Spinal cord (tissue), 10 donors: Measurements from ENCODE around the gene HERC5. TPM values are rescaled to one million over a fixed set of nuclear protein-coding genes. Genes with fewer than 3 reads are reported as not detected.
"Not testable (repeated sequence)": the region's sequence is repeated elsewhere in the genome, so short reads cannot be mapped to it uniquely, and the experiment has no call there.

Experiments
- DNase-seq, 6 donors: peaks; one replicate each; pipeline versions ENCODE4 v3.0.0 to v3.0.0-alpha.2; 2013 to 2015; ENCODE audit warnings: low spot score in 6 of 6, low read depth in 4 of 6
- H3K27ac ChIP-seq: one replicate; pipeline ENCODE4 v1.5.1; 2013; ENCODE audit warnings: low read depth, low read length, control low read depth
- H3K27me3 ChIP-seq: one replicate; pipeline ENCODE4 v1.6.1; 2013; ENCODE audit warnings: low read length; ENCODE audit not compliant: control insufficient read depth, insufficient read depth
- H3K36me3 ChIP-seq: one replicate; pipeline ENCODE4 v1.6.1; 2013; ENCODE audit warnings: low read length; ENCODE audit not compliant: control insufficient read depth, insufficient read depth
- H3K4me1 ChIP-seq: one replicate; pipeline ENCODE4 v1.6.1; 2013; ENCODE audit warnings: low read length; ENCODE audit not compliant: control insufficient read depth, insufficient read depth
- H3K4me3 ChIP-seq: one replicate; pipeline ENCODE4 v1.5.1; 2013; ENCODE audit warnings: low read depth, low read length, control low read depth
- H3K9me3 ChIP-seq: one replicate; pipeline ENCODE4 v1.6.1; 2013; ENCODE audit warnings: low read length; ENCODE audit not compliant: control insufficient read depth, insufficient read depth
- WGBS: methylation state at CpG from one replicate; pipeline ENCODE4 v1.1.5; 2013; ENCODE audit warnings: missing lambda C conversion rate; ENCODE audit not compliant: insufficient coverage; 5-methylcytosine and 5-hydroxymethylcytosine counted together
- polyA plus RNA-seq, 2 donors: library from polyadenylated mRNA; unstranded; fragments of 120-200 nt; gene quantifications; one replicate each; pipeline ENCODE4 v1.2.1, GENCODE V29; 2013; ENCODE audit not compliant: insufficient read length in 2 of 2
- total RNA-seq, 2 donors: library from RNA; depleted of rRNA in 1 of 2; stranded (reverse); fragments of 120-200 nt in 1 of 2; fragments of >200 nt in 1 of 2; gene quantifications; one replicate each; pipeline versions ENCODE4 v1.2.3 to v1.2.4, GENCODE V29; 2013 to 2014
- donor health status: healthy.

Gene HERC5
- total and polyA plus RNA-seq, 4 donors: 2.8 to 6.8 (median 4.8) TPM

DNA sequence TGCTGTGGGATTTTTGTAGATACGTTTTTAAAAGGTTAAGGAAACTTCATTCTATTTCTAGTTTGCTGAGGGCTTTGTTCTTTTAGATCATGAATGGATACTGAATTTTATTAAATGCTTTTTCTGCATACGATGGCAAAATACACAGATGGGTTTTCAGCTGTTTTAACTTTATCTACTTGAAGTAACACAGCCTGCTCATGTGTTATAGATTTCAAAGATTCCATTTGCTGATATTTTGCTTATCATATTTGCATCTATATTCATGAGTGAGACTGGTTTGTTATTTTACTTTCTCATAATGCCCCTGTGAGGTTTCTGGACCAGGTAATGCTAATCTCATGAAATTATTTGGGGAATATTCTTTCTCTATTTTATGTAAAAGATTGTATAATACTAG, 34.5 kb upstream of the HERC5 start:
- H3K36me3 ChIP-seq: no peaks in the 10 kb centered on the region
- H3K4me1 ChIP-seq: no peaks in the 10 kb centered on the region
- no peak overlapping the region for H3K27ac ChIP-seq
- DNase-seq: no peak
- no peaks in the 10 kb centered on the region for H3K27me3 ChIP-seq
- H3K4me3 ChIP-seq: no peak overlapping the region
- no CpG with 5 or more reads among the region's 2 CpGs for WGBS
- H3K9me3 ChIP-seq: no peaks in the 10 kb centered on the region

DNA sequence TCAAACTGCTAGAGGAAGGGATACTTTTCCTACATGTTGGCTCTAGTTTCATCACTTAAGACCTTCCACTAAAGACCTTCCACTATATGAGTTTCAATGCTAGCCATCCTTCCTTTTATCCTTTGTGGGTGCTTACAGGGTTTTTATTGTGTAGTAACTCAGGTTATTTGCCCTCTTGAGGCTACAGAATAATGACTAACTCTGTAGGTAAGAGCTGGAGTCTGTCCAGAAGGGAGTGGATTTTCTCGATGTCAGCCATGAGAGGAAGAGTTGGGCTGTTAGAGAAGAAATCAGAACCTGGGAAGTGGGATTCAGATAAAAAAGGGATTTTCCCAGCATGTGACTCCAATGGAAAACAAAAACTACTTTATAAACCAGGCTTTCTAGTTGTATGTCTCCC, 27.5 kb upstream of the HERC5 start:
- DNase-seq: no peak
- H3K4me3 ChIP-seq: no peak overlapping the region
- no peaks in the 10 kb centered on the region for H3K36me3 ChIP-seq
- no peaks in the 10 kb centered on the region for H3K4me1 ChIP-seq
- H3K27me3 ChIP-seq: no peaks in the 10 kb centered on the region
- no peak overlapping the region for H3K27ac ChIP-seq
- H3K9me3 ChIP-seq: no peaks in the 10 kb centered on the region
- WGBS: no CpG with 5 or more reads among the region's 1 CpG

DNA sequence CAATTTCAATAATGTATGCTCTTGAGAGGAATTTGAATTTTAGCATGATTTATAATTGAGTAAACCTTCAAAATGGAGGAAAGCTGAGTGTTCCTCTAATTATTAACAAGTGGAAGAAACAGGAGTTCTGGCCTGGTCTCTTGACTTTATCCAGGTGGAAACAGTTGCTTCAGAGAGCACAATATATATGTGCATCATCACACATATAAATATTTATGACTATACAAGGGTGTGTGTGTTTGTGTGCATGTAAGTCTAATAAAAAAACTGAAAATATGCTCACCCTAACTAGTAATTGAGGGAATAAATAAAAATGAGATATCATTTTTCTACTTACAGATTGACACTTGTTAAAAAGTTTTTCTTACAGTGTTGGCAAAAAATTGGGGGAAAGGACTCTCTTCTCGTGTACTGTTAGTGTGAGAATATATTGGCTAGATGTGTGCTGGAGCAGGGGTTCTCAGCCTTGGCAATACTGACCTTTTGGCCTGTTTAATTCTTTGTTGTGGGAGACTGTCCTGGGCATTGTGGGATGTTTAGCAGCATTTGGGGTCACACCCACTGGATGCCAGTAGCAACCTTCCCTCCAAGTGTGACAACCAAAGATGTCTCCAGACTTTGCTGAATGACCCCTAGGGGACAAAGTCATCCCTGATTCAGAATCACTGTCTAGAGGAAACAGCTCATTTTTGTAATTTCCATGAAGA, 20.8 kb upstream of the HERC5 start:
- DNase-seq: no peak
- no peak overlapping the region for H3K4me3 ChIP-seq
- no peaks in the 10 kb centered on the region for H3K9me3 ChIP-seq
- no peaks in the 10 kb centered on the region for H3K27me3 ChIP-seq
- 57% methylated on average over 1 of the region's 1 CpG for WGBS
- no peak overlapping the region for H3K27ac ChIP-seq
- H3K4me1 ChIP-seq: no peaks in the 10 kb centered on the region
- H3K36me3 ChIP-seq: no peaks in the 10 kb centered on the region

DNA sequence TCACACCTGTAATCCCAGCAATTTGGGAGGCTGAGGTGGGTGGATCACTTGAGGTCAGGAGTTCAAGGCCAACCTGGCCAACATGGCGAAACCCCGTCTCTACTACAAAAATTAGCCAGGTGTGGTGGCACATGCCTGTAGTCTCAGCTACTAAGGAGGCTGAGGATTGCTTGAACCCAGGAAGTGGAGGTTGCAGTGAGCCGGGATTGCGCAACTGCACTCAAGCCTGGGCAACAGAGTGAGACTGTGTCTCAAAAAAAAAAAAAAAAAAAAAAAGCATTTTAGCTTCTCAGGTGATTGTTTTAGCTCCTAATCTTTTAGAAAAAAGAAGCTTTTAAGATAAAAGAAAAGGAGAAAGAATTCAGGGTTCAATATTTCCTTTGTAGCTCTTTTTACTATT, 19.0 kb upstream of the HERC5 start:
- not testable (repeated sequence) for H3K4me3 ChIP-seq, H3K9me3 ChIP-seq, H3K36me3 ChIP-seq, DNase-seq, H3K27me3 ChIP-seq, H3K27ac ChIP-seq, H3K4me1 ChIP-seq
- 100% methylated on average over 4 of the region's 4 CpGs for WGBS

DNA sequence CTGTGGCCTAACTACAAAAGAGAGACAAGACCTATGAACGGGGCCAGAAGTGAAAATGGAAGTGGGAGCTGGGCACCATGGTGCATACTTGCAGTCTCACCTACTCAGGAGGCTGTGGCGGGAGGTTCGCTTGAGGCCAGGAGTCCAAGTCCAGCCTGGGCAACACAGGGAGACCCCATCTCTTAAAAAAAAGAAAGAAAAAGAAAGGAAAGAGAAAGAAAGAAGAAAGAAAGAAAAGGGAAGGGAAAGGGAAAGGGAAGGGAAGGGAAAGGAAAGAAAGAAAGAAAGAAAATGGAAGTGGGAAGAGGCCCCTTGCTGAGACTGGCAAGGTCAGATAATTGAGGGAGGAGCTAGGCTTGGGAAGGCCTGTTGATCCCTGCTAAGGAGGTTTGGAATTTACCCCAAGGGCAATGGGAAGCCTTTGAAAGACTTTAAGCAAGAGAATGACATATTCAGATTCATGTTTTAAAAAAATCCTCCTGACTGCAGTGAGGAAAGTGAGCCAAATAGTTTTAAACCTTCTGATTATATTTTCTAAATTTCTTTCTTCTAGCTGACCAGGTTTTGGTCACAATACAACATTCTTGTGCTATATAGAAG, 17.7 kb upstream of the HERC5 start:
- Histone ChIP-seq H3K27me3 (no peaks in the 10 kb centered on the region), H3K4me1 (no peaks in the 10 kb centered on the region), H3K9me3 (no peaks in the 10 kb centered on the region), H3K36me3 (no peaks in the 10 kb centered on the region), H3K4me3 (no peak overlapping the region), H3K27ac (no peak overlapping the region)
- WGBS: 57% methylated on average over 1 of the region's 3 CpGs
- DNase-seq: no peak

DNA sequence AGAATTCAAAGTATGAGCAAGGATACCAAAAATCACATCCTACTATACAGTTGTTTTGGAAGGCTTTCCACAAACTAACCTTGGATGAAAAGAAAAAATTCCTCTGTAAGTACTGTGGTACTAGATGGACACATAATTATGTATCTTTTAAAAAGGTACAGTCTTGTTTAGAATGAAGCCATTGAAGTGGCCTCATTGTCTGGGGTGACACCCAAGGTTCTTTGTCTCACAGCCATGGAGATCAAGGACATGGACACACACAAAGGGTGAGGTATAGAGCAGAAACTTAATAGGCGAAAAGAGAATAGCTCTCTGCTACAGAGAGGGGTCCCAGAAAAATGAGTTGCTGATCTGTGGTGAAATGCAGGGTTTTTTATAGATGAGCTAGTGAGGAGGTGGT, 16.8 kb upstream of the HERC5 start:
- no peak for DNase-seq
- no peaks in the 10 kb centered on the region for H3K4me1 ChIP-seq
- WGBS: 91% methylated on average over 1 of the region's 1 CpG
- H3K9me3 ChIP-seq: no peaks in the 10 kb centered on the region
- no peaks in the 10 kb centered on the region for H3K36me3 ChIP-seq
- no peaks in the 10 kb centered on the region for H3K27me3 ChIP-seq
- no peak overlapping the region for H3K4me3 ChIP-seq
- no peak overlapping the region for H3K27ac ChIP-seq

DNA sequence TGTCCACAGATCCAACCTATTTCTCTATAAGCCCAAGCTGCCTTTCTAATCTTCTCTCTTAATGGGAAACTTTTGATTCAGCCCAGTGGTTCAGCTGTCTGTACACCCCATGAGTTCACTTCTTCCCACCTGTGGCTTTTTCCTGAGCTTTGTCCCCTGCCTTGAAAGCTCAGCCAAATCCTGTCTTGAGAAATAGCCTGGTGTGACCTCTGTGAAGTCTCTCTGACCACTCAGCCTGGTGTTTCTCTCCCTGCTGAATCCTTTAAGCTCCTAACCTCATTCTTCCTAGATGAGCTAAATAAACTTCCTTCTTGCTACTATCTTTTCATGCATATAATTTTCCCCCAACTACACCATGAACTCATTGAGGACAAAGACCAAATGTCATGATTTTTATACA, 15.2 kb upstream of the HERC5 start:
- Histone ChIP-seq H3K36me3 (no peaks in the 10 kb centered on the region), H3K9me3 (no peaks in the 10 kb centered on the region), H3K4me1 (no peaks in the 10 kb centered on the region), H3K27me3 (no peaks in the 10 kb centered on the region), H3K4me3 (no peak overlapping the region), H3K27ac (no peak overlapping the region)
- no peak for DNase-seq

DNA sequence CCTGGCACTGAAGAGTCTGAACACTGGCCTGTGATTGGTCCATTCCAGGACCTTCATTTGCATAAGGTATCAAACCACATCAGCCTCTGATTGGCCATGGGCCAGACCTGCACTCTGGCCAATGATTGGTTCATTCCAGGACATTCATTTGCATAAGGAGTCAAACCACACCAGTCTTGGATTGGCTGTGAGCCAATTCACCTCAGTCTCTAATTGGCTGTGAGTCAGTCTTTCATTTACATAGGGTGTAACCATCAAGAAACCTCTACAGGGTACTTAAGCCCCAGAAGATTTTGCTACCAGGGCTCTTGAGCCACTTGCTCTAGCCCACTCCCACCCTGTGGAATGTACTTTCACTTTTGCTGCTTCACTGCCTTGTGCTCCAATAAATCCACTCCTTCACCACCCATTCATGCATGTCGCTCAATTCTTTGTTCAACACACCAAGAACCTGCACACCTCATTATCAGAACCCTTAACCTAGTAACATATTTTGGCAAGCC, 14.2 kb upstream of the HERC5 start:
- no peaks in the 10 kb centered on the region for H3K36me3 ChIP-seq
- no peaks in the 10 kb centered on the region for H3K27me3 ChIP-seq
- DNase-seq: no peak
- no peaks in the 10 kb centered on the region for H3K4me1 ChIP-seq
- H3K4me3 ChIP-seq: no peak overlapping the region
- H3K9me3 ChIP-seq: no peaks in the 10 kb centered on the region
- whole genome bisulfite sequencing: no CpG with 5 or more reads among the region's 1 CpG
- H3K27ac ChIP-seq: no peak overlapping the region

DNA sequence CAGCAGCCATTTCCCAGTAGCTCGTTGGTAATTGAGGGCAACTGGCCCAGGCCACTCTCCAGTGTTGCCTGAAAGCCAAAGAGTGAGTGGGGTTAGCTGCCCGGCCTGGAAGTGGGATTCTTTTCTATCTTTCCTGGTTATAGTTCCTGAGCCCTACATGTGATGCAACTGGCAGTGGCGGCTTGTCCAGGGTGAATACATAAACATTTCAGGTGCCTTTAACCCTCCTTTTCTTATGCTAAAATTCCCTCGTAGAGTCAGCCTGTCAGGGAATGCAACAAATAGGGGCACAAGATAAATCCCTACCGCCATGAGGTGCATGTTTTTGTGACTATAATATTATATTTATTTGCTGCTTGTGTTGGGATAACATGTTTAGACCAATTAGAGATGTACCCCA, 13.4 kb upstream of the HERC5 start:
- H3K4me3 ChIP-seq: no peak overlapping the region
- H3K4me1 ChIP-seq: no peaks in the 10 kb centered on the region
- no peak overlapping the region for H3K27ac ChIP-seq
- 74% methylated on average over 3 of the region's 5 CpGs for WGBS
- H3K27me3 ChIP-seq: no peaks in the 10 kb centered on the region
- no peaks in the 10 kb centered on the region for H3K36me3 ChIP-seq
- no peak for DNase-seq
- H3K9me3 ChIP-seq: no peaks in the 10 kb centered on the region

DNA sequence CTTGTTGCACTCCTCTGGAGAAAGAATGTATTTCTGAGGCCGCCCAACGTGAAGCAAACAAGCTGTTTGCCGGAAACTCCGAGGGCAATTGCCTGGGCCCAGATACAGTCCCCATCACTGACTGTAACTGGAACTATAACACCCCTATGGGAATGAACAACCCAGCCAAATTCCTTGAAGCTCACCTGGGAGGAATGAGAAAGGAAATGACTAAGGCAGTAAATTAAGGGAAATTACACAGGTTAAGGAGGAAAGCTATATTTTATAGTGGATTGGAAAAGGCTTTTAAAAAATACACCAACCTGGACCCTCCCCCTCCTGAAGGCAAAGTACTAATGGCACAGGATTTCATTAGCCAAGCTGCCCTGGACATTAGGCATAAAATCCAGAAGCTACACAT, 11.7 kb upstream of the HERC5 start:
- Histone ChIP-seq H3K9me3 (no peaks in the 10 kb centered on the region), H3K27me3 (no peaks in the 10 kb centered on the region), H3K27ac (no peak overlapping the region), H3K4me3 (no peak overlapping the region), H3K36me3 (no peaks in the 10 kb centered on the region), H3K4me1 (no peaks in the 10 kb centered on the region)
- no peak for DNase-seq
- 62% methylated on average over 2 of the region's 4 CpGs for WGBS
